H1 (cell line): ENCODE data around the gene PCNX1. TPM values are rescaled to one million over a fixed set of nuclear protein-coding genes. Genes with fewer than 3 reads are reported as not detected.

ENCODE experiments used
- CTCF ChIA-PET: fragments of 300-600 bp; sonication (Branson Sonifier 250); formaldehyde crosslinking; loops from one replicate; lab custom pipeline; 2021; ENCODE audit not compliant: partially characterized antibody; lab: Charles Lee
- POLR2A ChIA-PET: fragments of 300-600 bp; sonication (Branson Sonifier 250); formaldehyde crosslinking; loops from one replicate; lab custom pipeline; 2021; ENCODE audit warnings: inconsistent platforms; ENCODE audit not compliant: partially characterized antibody; lab: Charles Lee
- DNase-seq, 2 experiments: peaks; one replicate each; pipeline versions ENCODE4 v3.0.0 to v3.0.0-alpha.2; 2010 to 2022; ENCODE audit warnings: low spot score in 2 of 2, low read depth in 1 of 2, mixed read lengths in 1 of 2
- FAIRE-seq: peaks from 2 replicates; lab custom pipeline; 2011; peaks lifted over from hg19 to GRCh38; lab: Jason Lieb, UNC
- H2AFZ ChIP-seq: 2 replicates; pipeline ENCODE4 v1.8.1; 2012; ENCODE audit warnings: low read length, inconsistent platforms
- H2AK5ac ChIP-seq: 2 replicates; pipeline ENCODE4 v1.6.1; 2013; ENCODE audit warnings: low read depth, low read length
- H2BK120ac ChIP-seq: replicated peaks from 2 replicates; pipeline ENCODE3; 2013; ENCODE audit warnings: low read depth, low read length, inconsistent platforms
- H2BK12ac ChIP-seq: 2 replicates; pipeline ENCODE4 v1.6.1; 2013; ENCODE audit warnings: low read depth, low read length
- H2BK15ac ChIP-seq: 2 replicates; pipeline ENCODE4 v1.6.1; 2013; ENCODE audit warnings: low read length
- H2BK20ac ChIP-seq: 2 replicates; pipeline ENCODE4 v1.6.1; 2013; ENCODE audit warnings: low read length
- H2BK5ac ChIP-seq: 2 replicates; pipeline ENCODE4 v1.6.1; 2013; ENCODE audit warnings: low read depth, low read length
- H3K14ac ChIP-seq: 2 replicates; pipeline ENCODE4 v1.6.1; 2013; ENCODE audit warnings: inconsistent platforms; ENCODE audit not compliant: insufficient read length
- H3K18ac ChIP-seq: 2 replicates; pipeline ENCODE4 v1.6.1; 2013; ENCODE audit warnings: low read length; ENCODE audit errors: extremely low read depth
- H3K23ac ChIP-seq: 2 replicates; pipeline ENCODE4 v1.6.1; 2013; ENCODE audit warnings: inconsistent platforms; ENCODE audit not compliant: insufficient read length
- H3K23me2 ChIP-seq: 2 replicates; pipeline ENCODE4 v1.6.1; 2013; ENCODE audit warnings: low read depth, low read length
- H3K27ac ChIP-seq: 2 replicates; pipeline ENCODE4 v1.6.1; 2011; ENCODE audit warnings: low read depth, low read length, inconsistent platforms
- H3K27me3 ChIP-seq, 4 experiments: replicated peaks in 1 of 4; 1 replicate in 1 of 4; 2 replicates in 3 of 4; pipeline versions ENCODE4 v1.6.1 to v1.8.1; 2011 to 2013; ENCODE audit warnings: low read length in 3 of 4, mild to moderate bottlenecking in 3 of 4, inconsistent platforms in 2 of 4, mixed read lengths in 2 of 4, moderate library complexity in 1 of 4; ENCODE audit not compliant: control insufficient read depth in 3 of 4, insufficient read depth in 3 of 4; ENCODE audit errors: extremely low read depth in 1 of 4
- H3K36me3 ChIP-seq, 4 experiments: 2 replicates each; pipeline versions ENCODE4 v1.6.1 to v1.8.1; 2011 to 2013; ENCODE audit warnings: mild to moderate bottlenecking in 4 of 4, low read length in 3 of 4, moderate library complexity in 2 of 4, control low read depth in 1 of 4, inconsistent platforms in 1 of 4; ENCODE audit not compliant: insufficient read depth in 4 of 4, control insufficient read depth in 2 of 4
- H3K4ac ChIP-seq: replicated peaks from 2 replicates; pipeline ENCODE3; 2013; ENCODE audit warnings: low read length, low read depth, mixed read lengths, inconsistent platforms; ENCODE audit not compliant: insufficient read length
- H3K4me1 ChIP-seq, 4 experiments: replicated peaks in 1 of 4; 1 replicate in 1 of 4; 2 replicates in 3 of 4; pipeline versions ENCODE4 v1.6.1 to v1.8.1; 2011 to 2013; ENCODE audit warnings: low read length in 3 of 4, inconsistent platforms in 2 of 4, mixed read lengths in 1 of 4; ENCODE audit not compliant: insufficient read depth in 4 of 4, control insufficient read depth in 3 of 4
- H3K4me2 ChIP-seq, 2 experiments: 2 replicates each; pipeline versions ENCODE4 v1.6.1 to v1.8.1; 2011 to 2013; ENCODE audit warnings: low read depth in 2 of 2, low read length in 2 of 2, control low read depth in 1 of 2, inconsistent platforms in 1 of 2, mild to moderate bottlenecking in 1 of 2; ENCODE audit not compliant: insufficient read depth in 1 of 2
- H3K4me3 ChIP-seq, 4 experiments: fragments of 200-600, 300-600 bp in 1 of 4; sonication (generic), shearing (Covaris generic), sonication (Bioruptor Twin) in 1 of 4; 2 replicates each; pipeline versions ENCODE4 v1.5.1 to v1.8.1; 2011 to 2016; ENCODE audit warnings: low read length in 4 of 4, low read depth in 3 of 4, control low read depth in 2 of 4, inconsistent platforms in 2 of 4, mild to moderate bottlenecking in 2 of 4, mixed read lengths in 1 of 4, moderate library complexity in 1 of 4; ENCODE audit not compliant: insufficient read depth in 2 of 4; ENCODE audit errors: extremely low read depth in 1 of 4
- H3K56ac ChIP-seq: replicated peaks from 2 replicates; pipeline ENCODE3; 2013; ENCODE audit warnings: low read depth, mild to moderate bottlenecking, mixed read lengths, low read length, inconsistent platforms; ENCODE audit not compliant: insufficient read length
- H3K79me1 ChIP-seq: 2 replicates; pipeline ENCODE4 v1.6.1; 2013; ENCODE audit warnings: low read depth, low read length, control low read depth
- H3K79me2 ChIP-seq, 2 experiments: 2 replicates each; pipeline versions ENCODE4 v1.6.1 to v1.8.1; 2012 to 2013; ENCODE audit warnings: low read length in 2 of 2, mild to moderate bottlenecking in 2 of 2, inconsistent platforms in 1 of 2; ENCODE audit not compliant: insufficient read depth in 2 of 2, control insufficient read depth in 1 of 2
- H3K9ac ChIP-seq, 4 experiments: replicated peaks in 1 of 4; 1 replicate in 1 of 4; 2 replicates in 3 of 4; pipeline versions ENCODE4 v1.6.1 to v1.8.1; 2011 to 2013; ENCODE audit warnings: low read depth in 3 of 4, low read length in 3 of 4, control low read depth in 2 of 4, mild to moderate bottlenecking in 2 of 4, moderate library complexity in 2 of 4, inconsistent platforms in 1 of 4; ENCODE audit errors: extremely low read depth in 1 of 4
- H3K9me3 ChIP-seq, 2 experiments: 2 replicates each; pipeline versions ENCODE4 v1.6.1 to v1.8.1; 2012 to 2013; ENCODE audit warnings: mild to moderate bottlenecking in 2 of 2, moderate library complexity in 2 of 2, control low read depth in 1 of 2, inconsistent platforms in 1 of 2, low read depth in 1 of 2, low read length in 1 of 2, mixed read lengths in 1 of 2; ENCODE audit not compliant: insufficient read depth in 2 of 2
- H4K20me1 ChIP-seq, 2 experiments: replicated peaks in 1 of 2; 2 replicates each; pipeline versions ENCODE3 to v1.8.1; 2011 to 2013; ENCODE audit warnings: inconsistent platforms in 2 of 2, low read length in 2 of 2, mild to moderate bottlenecking in 1 of 2; ENCODE audit not compliant: insufficient read depth in 2 of 2, control insufficient read depth in 1 of 2
- H4K5ac ChIP-seq: 2 replicates; pipeline ENCODE4 v1.6.1; 2013; ENCODE audit warnings: low read length, low read depth, mixed read lengths, inconsistent platforms; ENCODE audit not compliant: insufficient read length
- H4K8ac ChIP-seq: 2 replicates; pipeline ENCODE4 v1.8.0; 2013; ENCODE audit warnings: mild to moderate bottlenecking, moderate library complexity, low read length, inconsistent platforms; ENCODE audit not compliant: insufficient read depth; ENCODE audit errors: extremely low read depth
- H4K91ac ChIP-seq: replicated peaks from 2 replicates; pipeline ENCODE3; 2013; ENCODE audit warnings: low read length, mixed read lengths, inconsistent platforms; ENCODE audit not compliant: insufficient read length
- BCL11A ChIP-seq, 2 experiments: IDR thresholded peaks; one replicate each; pipeline ENCODE4 v1.6.1; 2011; ENCODE audit warnings: low read depth in 2 of 2, low read length in 2 of 2, mild to moderate bottlenecking in 2 of 2
- POU5F1 ChIP-seq: IDR thresholded peaks from 2 replicates; pipeline ENCODE4 v1.6.1; 2011; ENCODE audit warnings: low read depth, mild to moderate bottlenecking, low read length, moderate library complexity
- SIRT6 ChIP-seq: IDR thresholded peaks from one replicate; pipeline ENCODE4 v1.7.1; 2012; ENCODE audit warnings: low read length, inconsistent platforms
- USF2 ChIP-seq: IDR thresholded peaks from 2 replicates; pipeline ENCODE4 v1.6.1; 2011; ENCODE audit warnings: low read length, improper control_type of control experiment
- YY1 ChIP-seq: IDR thresholded peaks from 2 replicates; pipeline ENCODE4 v1.6.1; 2011; ENCODE audit warnings: low read depth, mild to moderate bottlenecking, low read length
- WGBS, 2 experiments: shearing (Covaris generic) in 1 of 2; methylation state at CpG; one replicate each; pipeline versions ENCODE4 v1.1.6 to v1.1.7; 2013 to 2015; ENCODE audit warnings: low lambda C conversion rate in 2 of 2, mixed read lengths in 2 of 2, inconsistent platforms in 1 of 2, low coverage in 1 of 2, missing lambda C conversion rate in 1 of 2; ENCODE audit not compliant: insufficient replicate concordance in 2 of 2, insufficient coverage in 1 of 2, insufficient read length in 1 of 2; ENCODE audit errors: extremely low coverage in 1 of 2, missing lambda C conversion rate in 1 of 2; 5-methylcytosine and 5-hydroxymethylcytosine counted together
- polyA plus RNA-seq, 7 experiments: library from polyadenylated mRNA; depleted of rRNA in 3 of 7; stranded (reverse) in 5 of 7; unstranded in 2 of 7; fragments of >200 nt in 5 of 7; fragments of 200-250 nt in 2 of 7; gene quantifications; 1 replicate in 5 of 7; 2 replicates in 1 of 7; 4 replicates in 1 of 7; pipeline versions ENCODE4 v1.2.1 to v1.2.3, GENCODE V29; 2011 to 2013; ENCODE audit warnings: missing spikeins in 2 of 7, mixed read lengths in 2 of 7
- total RNA-seq: library from RNA; stranded (reverse); fragmentation: NEBNext Ultra II Directional; extraction: Animal tissue kit (Norgen Biotek cat#: 25700); gene quantifications from 2 replicates; pipeline ENCODE4 v1.2.1, GENCODE V29; 2021

PCNX1 gene
- total and polyA plus RNA-seq, 2 of the 8 experiments (the other 6 are each of a cell fraction or from before 2014, with no cell fraction given) = 37.7 to 53.2 TPM

- Histone ChIP-seq H3K14ac (no peak overlapping the region), H2BK20ac (no peak overlapping the region), H3K79me2 (peaks cover 0 to 3% of the 10 kb centered on the region in 2 experiments; a peak in 1 of 4 replicates), H3K9me3 (no peaks in the 10 kb centered on the region), H3K4me2 (no peak overlapping the region), H3K79me1 (no peaks in the 10 kb centered on the region), H4K8ac (no peak overlapping the region), H2AK5ac (no peak overlapping the region), H3K4ac (no peak overlapping the region), H2AFZ (no peak overlapping the region), H2BK12ac (no peak overlapping the region), H3K36me3 (peaks cover 0 to 3% (median 0%) of the 10 kb centered on the region in 4 experiments; a peak in 2 of 8 replicates), H4K20me1 (no peaks in the 10 kb centered on the region), H3K23ac (no peak overlapping the region), H4K5ac (no peak overlapping the region), H2BK15ac (no peak overlapping the region), H2BK120ac (no peak overlapping the region), H2BK5ac (no peak overlapping the region), H3K18ac (no peak overlapping the region), H3K27ac (no peak overlapping the region), H3K56ac (no peak overlapping the region), H3K27me3 (no peaks in the 10 kb centered on the region), H3K9ac (no peak overlapping the region), H3K4me3 (no peak overlapping the region), H4K91ac (no peak overlapping the region), H3K4me1 (no peaks in the 10 kb centered on the region), H3K23me2 (no peaks in the 10 kb centered on the region)
- FAIRE-seq = no peak
- CTCF ChIA-PET = interaction anchor here (1.6 kb wide), 1 partner anchor 99 kb away, joined by 3 read pairs; the partner anchor contains the start of gene PCNX1
- no peak for DNase-seq
- WGBS, 2 experiments = 80% methylated on average over 2 of the region's 2 CpGs; no CpG with 5 or more reads in 1 of the 2 experiments
- POLR2A ChIA-PET = interaction anchor here (0.7 kb wide), 1 partner anchor 329 kb away, joined by 3 read pairs; no protein-coding TSS in a partner anchor
- TF ChIP-seq YY1 = no peak
- no peak for TF ChIP-seq BCL11A (IDR thresholded peaks at IDR 0.05; ENCODE audit: low read depth in 2 of 2, low read length in 2 of 2)
- TF ChIP-seq SIRT6 = no peak
- TF ChIP-seq POU5F1 = no peak
- no peak for TF ChIP-seq USF2
Measured at GRCh38 chr14:71006200-71006563, 98.9 kb downstream of the PCNX1 start.
